GM19351 (cell line): ENCODE results near the gene TNXB.
"Not testable (repeated sequence)": the region's sequence is repeated elsewhere in the genome, so short reads cannot be mapped to it uniquely, and the experiment has no call there.

ENCODE experiments used
- ATAC-seq: cut with Tn5 transposase; IDR thresholded peaks from one replicate; pipeline ENCODE4 v1.9.1; 2021; ENCODE audit warnings: mild to moderate bottlenecking, moderate library complexity; ENCODE audit not compliant: unreplicated experiment

Gene TNXB

GRCh38 chr6:32112431-32112980 lies 3.4 kb upstream of the TNXB start:
- no peak for ATAC-seq

- ATAC-seq: no peak
Measured at GRCh38 chr6:32111424-32112066, 2.4 kb upstream of the TNXB start.

- ATAC-seq: no peak
Measured at GRCh38 chr6:32110632-32111031, 1.5 kb upstream of the TNXB start.

GRCh38 chr6:32109765-32110160 lies 625 bp upstream of the TNXB start:
- no peak for ATAC-seq

GRCh38 chr6:32108727-32109113 lies 418 bp downstream of the TNXB start:
- ATAC-seq: no peak

GRCh38 chr6:32108094-32108627 lies 977 bp downstream of the TNXB start:
- ATAC-seq: no peak

- no peak for ATAC-seq
Measured at GRCh38 chr6:32107406-32107805, 1.7 kb downstream of the TNXB start.

GRCh38 chr6:32105433-32105832 lies 3.7 kb downstream of the TNXB start:
- ATAC-seq: no peak

GRCh38 chr6:32102255-32102654 lies 6.9 kb downstream of the TNXB start:
- no peak for ATAC-seq

GRCh38 chr6:32100251-32100650 lies 8.9 kb downstream of the TNXB start:
- ATAC-seq: not testable (repeated sequence)

GRCh38 chr6:32097364-32097763 lies 11.8 kb downstream of the TNXB start:
- ATAC-seq: no peak

GRCh38 chr6:32096394-32097258 lies 12.5 kb downstream of the TNXB start:
- no peak for ATAC-seq

GRCh38 chr6:32096087-32096393 lies 13.1 kb downstream of the TNXB start:
- ATAC-seq: no peak

GRCh38 chr6:32095338-32096086 lies 13.6 kb downstream of the TNXB start:
- no peak for ATAC-seq

GRCh38 chr6:32092760-32093497 lies 16.2 kb downstream of the TNXB start:
- no peak for ATAC-seq

GRCh38 chr6:32089082-32089828 lies 19.9 kb downstream of the TNXB start:
- no peak for ATAC-seq

- no peak for ATAC-seq
Measured at GRCh38 chr6:32088487-32089049, 20.6 kb downstream of the TNXB start.

- no peak for ATAC-seq
Measured at GRCh38 chr6:32087574-32088486, 21.3 kb downstream of the TNXB start.
